Lower leg skin (tissue), 3 donors: ENCODE measurements around the gene NBPF20.
"Not testable (repeated sequence)": the region's sequence is repeated elsewhere in the genome, so short reads cannot be mapped to it uniquely, and the experiment has no call there.

Experiments used
- POLR2A ChIP-seq, 2 donors: fragments of 450-650 bp; IDR thresholded peaks; one replicate each; pipeline ENCODE4 v1.6.1; 2016 to 2017; ENCODE audit warnings: antibody characterized with exemption in 2 of 2, mild to moderate bottlenecking in 1 of 2, moderate library complexity in 1 of 2
- TF ChIP-seq, protein P1 (sequence below), 3 donors: fragments of 450-650 bp; IDR thresholded peaks; one replicate each; pipeline ENCODE4 v1.5.1; 2016; ENCODE audit warnings: antibody characterized with exemption in 3 of 3, mild to moderate bottlenecking in 3 of 3, moderate library complexity in 2 of 3

DNA sequence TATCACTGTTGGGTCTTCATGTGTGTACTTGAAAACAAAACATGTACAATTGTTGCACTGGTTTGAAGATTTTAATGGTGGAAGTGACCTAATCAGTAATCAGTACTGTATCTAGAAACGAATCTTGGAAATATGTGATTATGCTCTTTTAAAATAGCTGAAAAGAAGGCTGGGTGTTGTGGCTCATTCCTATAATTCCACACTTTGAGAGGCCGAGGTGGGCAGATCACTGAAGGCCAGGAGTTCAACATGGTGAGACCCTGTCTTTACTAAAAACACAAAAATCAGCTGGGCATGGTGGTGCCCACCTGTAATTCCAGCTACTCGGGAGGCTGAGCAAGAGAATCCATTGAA is 29.4 kb upstream of the NBPF20 start:
- TF ChIP-seq, protein P1, sequence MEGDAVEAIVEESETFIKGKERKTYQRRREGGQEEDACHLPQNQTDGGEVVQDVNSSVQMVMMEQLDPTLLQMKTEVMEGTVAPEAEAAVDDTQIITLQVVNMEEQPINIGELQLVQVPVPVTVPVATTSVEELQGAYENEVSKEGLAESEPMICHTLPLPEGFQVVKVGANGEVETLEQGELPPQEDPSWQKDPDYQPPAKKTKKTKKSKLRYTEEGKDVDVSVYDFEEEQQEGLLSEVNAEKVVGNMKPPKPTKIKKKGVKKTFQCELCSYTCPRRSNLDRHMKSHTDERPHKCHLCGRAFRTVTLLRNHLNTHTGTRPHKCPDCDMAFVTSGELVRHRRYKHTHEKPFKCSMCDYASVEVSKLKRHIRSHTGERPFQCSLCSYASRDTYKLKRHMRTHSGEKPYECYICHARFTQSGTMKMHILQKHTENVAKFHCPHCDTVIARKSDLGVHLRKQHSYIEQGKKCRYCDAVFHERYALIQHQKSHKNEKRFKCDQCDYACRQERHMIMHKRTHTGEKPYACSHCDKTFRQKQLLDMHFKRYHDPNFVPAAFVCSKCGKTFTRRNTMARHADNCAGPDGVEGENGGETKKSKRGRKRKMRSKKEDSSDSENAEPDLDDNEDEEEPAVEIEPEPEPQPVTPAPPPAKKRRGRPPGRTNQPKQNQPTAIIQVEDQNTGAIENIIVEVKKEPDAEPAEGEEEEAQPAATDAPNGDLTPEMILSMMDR (IDR thresholded peaks at IDR 0.05): not testable (repeated sequence)
- TF ChIP-seq POLR2A (IDR thresholded peaks at IDR 0.05): not testable (repeated sequence)
